AG04449 (cell line): Measurements from ENCODE around the gene HCLS1.

ENCODE experiments used
- CTCF ChIA-PET: fragments of 350-600 bp; formaldehyde crosslinking; extraction: SDS; loops from one replicate; lab custom pipeline; 2021; ENCODE audit warnings: antibody characterized with exemption; lab: Yijun Ruan, JAX
- POLR2A ChIA-PET: fragments of 400-600, 350-600 bp; formaldehyde crosslinking; extraction: SDS; loops from one replicate; lab custom pipeline; 2020; ENCODE audit warnings: antibody characterized with exemption, inconsistent platforms; lab: Yijun Ruan, JAX
- DNase-seq: peaks from one replicate; pipeline ENCODE4 v3.0.0-alpha.2; 2010; ENCODE audit warnings: low read depth, low spot score
- H3K4me3 ChIP-seq: 2 replicates; pipeline ENCODE4 v1.5.1; 2011; ENCODE audit warnings: low read depth, mild to moderate bottlenecking, control low read depth, low read length
- TF ChIP-seq, protein P1 (sequence below): IDR thresholded peaks from one replicate; pipeline ENCODE4 v1.5.1; 2011; ENCODE audit warnings: mild to moderate bottlenecking, moderate library complexity, low read length, control low read depth, inconsistent platforms; ENCODE audit not compliant: insufficient read depth; ENCODE audit errors: missing control alignments

HCLS1 gene

DNA sequence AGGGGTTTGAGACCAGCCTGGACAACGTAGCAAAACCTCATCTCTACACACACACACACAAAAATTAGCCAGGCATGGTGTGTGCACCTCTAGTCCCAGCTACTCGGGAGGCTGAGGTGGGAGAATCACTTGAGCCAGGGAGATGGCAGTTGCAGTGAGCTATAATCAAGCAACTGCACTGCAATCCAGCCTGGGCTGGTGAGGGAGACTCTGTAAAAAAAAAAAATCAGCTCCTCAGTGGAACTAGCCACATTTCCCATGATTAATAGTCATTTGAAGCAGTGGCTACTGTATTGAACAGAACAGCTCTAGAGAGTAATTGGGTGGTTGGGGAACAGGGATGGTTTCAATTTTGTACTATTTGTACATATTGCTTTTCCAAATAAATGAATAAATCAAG is 79.0 kb downstream of the HCLS1 start:
- H3K4me3 ChIP-seq: no peak overlapping the region
- TF ChIP-seq, protein P1, sequence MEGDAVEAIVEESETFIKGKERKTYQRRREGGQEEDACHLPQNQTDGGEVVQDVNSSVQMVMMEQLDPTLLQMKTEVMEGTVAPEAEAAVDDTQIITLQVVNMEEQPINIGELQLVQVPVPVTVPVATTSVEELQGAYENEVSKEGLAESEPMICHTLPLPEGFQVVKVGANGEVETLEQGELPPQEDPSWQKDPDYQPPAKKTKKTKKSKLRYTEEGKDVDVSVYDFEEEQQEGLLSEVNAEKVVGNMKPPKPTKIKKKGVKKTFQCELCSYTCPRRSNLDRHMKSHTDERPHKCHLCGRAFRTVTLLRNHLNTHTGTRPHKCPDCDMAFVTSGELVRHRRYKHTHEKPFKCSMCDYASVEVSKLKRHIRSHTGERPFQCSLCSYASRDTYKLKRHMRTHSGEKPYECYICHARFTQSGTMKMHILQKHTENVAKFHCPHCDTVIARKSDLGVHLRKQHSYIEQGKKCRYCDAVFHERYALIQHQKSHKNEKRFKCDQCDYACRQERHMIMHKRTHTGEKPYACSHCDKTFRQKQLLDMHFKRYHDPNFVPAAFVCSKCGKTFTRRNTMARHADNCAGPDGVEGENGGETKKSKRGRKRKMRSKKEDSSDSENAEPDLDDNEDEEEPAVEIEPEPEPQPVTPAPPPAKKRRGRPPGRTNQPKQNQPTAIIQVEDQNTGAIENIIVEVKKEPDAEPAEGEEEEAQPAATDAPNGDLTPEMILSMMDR: no peak
- DNase-seq: no peak
- POLR2A ChIA-PET: no interaction called here
- CTCF ChIA-PET: no interaction called here
